ENCODE results near the gene ZC3H10. TPM values are rescaled to one million over a fixed set of nuclear protein-coding genes. Genes with fewer than 3 reads are reported as not detected.
"Not testable (repeated sequence)": the region's sequence is repeated elsewhere in the genome, so short reads cannot be mapped to it uniquely, and the experiment has no call there.

ZC3H10 gene
- total and polyA plus RNA-seq, 2 of the 8 experiments (the other 6 are each of a cell fraction or from before 2014, with no cell fraction given) = 4.0 to 11.2 TPM

GRCh38 chr12:56117082-56117706 lies 872 bp upstream of the ZC3H10 start:
- Histone ChIP-seq H2BK5ac (ENCODE audit: low read depth, low read length) (peak overlapping the region; percentile 98), H3K4me3 (ENCODE audit: extremely low read depth in 1 of 4, insufficient read depth in 2 of 4, low read depth in 3 of 4, low read length in 4 of 4) (peak overlapping the region; percentile 85 to 99 (median 96)), H3K27ac (ENCODE audit: low read depth, low read length) (peak overlapping the region; percentile 97), H3K18ac (ENCODE audit: extremely low read depth, low read length) (0 out of 2 replicates have a peak overlapping the region, but pooled peaks have one; percentile 100), H3K36me3 (ENCODE audit: control insufficient read depth in 2 of 4, insufficient read depth in 4 of 4, low read length in 3 of 4) (peaks cover 11 to 29% (median 21%) of the 10 kb centered on the region in 4 experiments; a peak in 7 of 8 replicates), H3K4me2 (ENCODE audit: insufficient read depth in 1 of 2, low read depth in 2 of 2, low read length in 2 of 2) (peak overlapping the region; percentile 96 to 99), H4K5ac (ENCODE audit: insufficient read length, low read depth, low read length) (peak overlapping the region; percentile 93), H3K9ac (replicated peaks in 1 of 4; ENCODE audit: extremely low read depth in 1 of 4, low read depth in 3 of 4, low read length in 3 of 4) (peak overlapping the region; percentile 93 to 100 (median 98)), H2AK5ac (ENCODE audit: low read depth, low read length) (peak overlapping the region; percentile 93; the same call in 1 of the 2 replicates), H3K56ac (replicated peaks; ENCODE audit: insufficient read length, low read depth, low read length) (peak overlapping the region; percentile 50), H3K79me2 (ENCODE audit: control insufficient read depth in 1 of 2, insufficient read depth in 2 of 2, low read length in 2 of 2) (peaks cover 3 to 13% of the 10 kb centered on the region in 2 experiments; a peak in 3 of 4 replicates)
- H3K23me2 ChIP-seq (ENCODE audit: low read depth, low read length); H3K4ac ChIP-seq (replicated peaks; ENCODE audit: insufficient read length, low read depth, low read length); H2BK120ac ChIP-seq (replicated peaks; ENCODE audit: low read depth, low read length); H4K20me1 ChIP-seq (replicated peaks in 1 of 2; ENCODE audit: control insufficient read depth in 1 of 2, insufficient read depth in 2 of 2, low read length in 2 of 2); H3K14ac ChIP-seq (ENCODE audit: insufficient read length); H3K27me3 ChIP-seq (replicated peaks in 1 of 4; ENCODE audit: control insufficient read depth in 3 of 4, extremely low read depth in 1 of 4, insufficient read depth in 3 of 4, low read length in 3 of 4); FAIRE-seq; H3K79me1 ChIP-seq (ENCODE audit: low read depth, low read length); H3K9me3 ChIP-seq (ENCODE audit: insufficient read depth in 2 of 2, low read depth in 1 of 2, low read length in 1 of 2); H2BK12ac ChIP-seq (ENCODE audit: low read depth, low read length); H2BK15ac ChIP-seq (ENCODE audit: low read length); H2BK20ac ChIP-seq (ENCODE audit: low read length); H2AFZ ChIP-seq (ENCODE audit: low read length); H3K4me1 ChIP-seq (replicated peaks in 1 of 4; ENCODE audit: control insufficient read depth in 3 of 4, insufficient read depth in 4 of 4, low read length in 3 of 4); H4K91ac ChIP-seq (replicated peaks; ENCODE audit: insufficient read length, low read length); H4K8ac ChIP-seq (ENCODE audit: extremely low read depth, insufficient read depth, low read length); H3K23ac ChIP-seq (ENCODE audit: insufficient read length); DNase-seq (ENCODE audit: low read depth in 1 of 2, low spot score in 2 of 2): not testable (repeated sequence)
- ChIA-PET POLR2A (ENCODE audit: partially characterized antibody) (interaction anchor here (0.6 to 7.1 kb wide), 39 partner anchors 11 to 773 kb away, joined by 3 to 267 read pairs (median 5); partner anchors contain the start of genes ANKRD52, CNPY2, COQ10A and CS), CTCF (ENCODE audit: partially characterized antibody) (interaction anchor here (1.0 to 5.3 kb wide), 7 partner anchors 11 to 105 kb away, joined by 4 to 47 read pairs (median 32); partner anchors contain the start of genes ESYT1, PA2G4, RNF41 and SMARCC2)
- 4% methylated on average over 12 of the region's 16 CpGs; no CpG with 5 or more reads in 1 of the 2 experiments for WGBS, 2 experiments (ENCODE audit: extremely low coverage in 1 of 2, insufficient coverage in 1 of 2, insufficient read length in 1 of 2, insufficient replicate concordance in 2 of 2, low coverage in 1 of 2, low lambda C conversion rate in 2 of 2, missing lambda C conversion rate in 1 of 2)

Measured in H1 (cell line).